HG02588 (cell line): ENCODE results near the gene DMRT1.

ENCODE experiments used
- ATAC-seq: cut with Tn5 transposase; IDR thresholded peaks from one replicate; pipeline ENCODE4 v1.9.1; 2021; ENCODE audit warnings: mild to moderate bottlenecking, moderate library complexity; ENCODE audit not compliant: unreplicated experiment

DMRT1 gene

DNA sequence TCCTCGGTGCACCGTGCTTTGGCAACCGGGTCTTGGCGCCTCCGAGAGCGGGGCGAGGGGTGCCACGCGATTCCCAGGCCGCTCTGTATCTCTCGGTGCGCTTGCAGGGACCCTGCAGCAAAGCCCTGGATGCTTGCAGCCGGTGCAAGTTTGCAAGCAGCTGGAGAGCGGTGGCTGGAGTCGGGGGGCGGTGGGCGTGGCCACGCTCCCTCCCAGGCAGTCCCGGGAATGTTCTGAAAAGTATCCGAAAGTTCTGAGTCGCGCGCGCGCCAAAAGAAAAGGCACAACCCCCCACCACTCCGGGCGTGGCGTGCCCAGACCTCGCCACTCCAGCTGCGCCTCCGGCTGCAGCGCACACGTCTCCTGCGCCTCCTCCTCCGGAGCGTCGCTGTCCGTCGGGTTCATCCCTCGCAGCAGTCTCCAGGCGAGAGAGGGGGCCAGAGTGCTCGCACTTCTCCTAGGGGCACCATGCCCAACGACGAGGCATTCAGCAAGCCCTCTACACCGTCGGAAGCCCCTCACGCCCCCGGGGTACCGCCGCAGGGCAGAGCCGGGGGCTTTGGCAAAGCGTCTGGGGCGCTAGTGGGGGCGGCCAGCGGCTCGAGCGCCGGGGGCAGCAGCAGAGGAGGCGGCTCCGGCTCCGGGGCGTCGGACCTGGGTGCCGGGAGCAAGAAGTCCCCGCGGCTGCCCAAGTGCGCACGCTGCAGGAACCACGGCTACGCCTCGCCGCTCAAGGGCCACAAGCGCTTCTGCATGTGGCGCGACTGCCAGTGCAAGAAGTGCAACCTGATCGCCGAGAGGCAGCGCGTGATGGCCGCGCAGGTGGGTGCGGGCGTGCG lies at the start of gene DMRT1:
DMRT1 (plus strand) TSS at position 327 of the 839 bp plus-strand sequence; CDS start at position 469, 142 bp downstream.
- ATAC-seq: no peak

DNA sequence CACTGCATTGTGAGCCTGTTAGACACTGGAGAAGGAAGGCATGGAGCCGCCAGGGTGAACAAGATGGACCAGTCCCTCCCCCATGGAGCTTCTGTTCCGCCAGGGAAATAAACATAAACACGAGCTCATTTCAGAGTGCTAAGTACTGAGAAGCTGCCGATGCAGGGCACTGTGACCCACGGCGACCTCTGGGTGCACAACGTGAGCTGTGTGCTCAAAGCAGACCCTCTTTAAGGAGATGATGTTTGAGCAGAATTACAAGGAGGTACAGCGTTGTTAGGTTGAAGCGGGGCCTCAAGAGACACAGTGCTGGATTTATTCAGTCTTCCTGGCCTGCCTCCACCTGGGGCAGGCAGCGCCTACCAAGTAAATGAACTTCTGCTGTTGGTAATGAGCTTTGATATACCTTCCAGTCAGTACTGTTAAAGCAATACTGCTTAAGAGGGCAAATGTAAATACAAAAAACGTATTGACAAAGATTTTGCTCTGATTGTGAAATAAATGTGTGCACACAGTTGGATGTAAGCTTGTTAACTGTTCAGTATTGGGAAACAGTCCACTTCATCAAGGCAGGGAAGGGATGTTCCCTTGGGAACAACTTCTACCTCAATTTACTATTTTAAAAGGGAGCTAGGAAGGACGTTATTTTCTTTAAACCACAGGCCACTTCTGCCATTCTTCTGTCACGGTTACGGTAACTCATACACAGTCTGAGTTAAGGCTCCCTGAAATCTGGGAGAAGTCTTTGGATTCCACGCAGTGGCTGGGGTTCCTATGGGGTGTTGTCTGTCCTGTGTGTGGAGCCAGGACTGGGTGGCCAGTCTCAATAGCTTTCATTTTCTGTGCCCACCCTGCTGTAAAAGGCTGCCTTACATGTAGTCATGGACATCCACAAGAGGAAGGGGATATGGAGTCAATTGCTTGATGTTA lies 48.9 kb upstream of the DMRT1 start:
- no peak for ATAC-seq

- ATAC-seq: no peak
Measured at GRCh38 chr9:794386-794785, 47.1 kb upstream of the DMRT1 start.

DNA sequence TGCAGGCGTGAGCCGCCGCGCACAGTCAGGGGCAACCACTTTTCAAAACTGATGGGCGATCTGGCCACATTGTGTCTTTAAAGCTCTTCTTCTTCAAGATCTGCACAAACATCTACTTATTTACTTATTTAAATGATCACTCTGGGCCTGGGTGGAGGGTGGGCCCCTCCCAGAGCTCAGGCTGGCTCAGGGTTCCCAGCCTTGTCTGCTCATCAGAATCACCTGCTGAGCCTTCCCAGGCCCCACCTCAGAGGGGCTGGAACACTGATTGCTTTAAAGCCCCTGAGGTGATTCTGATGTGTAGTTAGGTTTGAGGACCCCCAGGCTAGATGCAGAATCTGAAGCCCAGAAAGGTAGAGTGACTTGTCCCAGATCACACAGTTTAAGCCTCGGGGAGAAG lies 45.6 kb upstream of the DMRT1 start:
- no peak for ATAC-seq

- no peak for ATAC-seq
Measured at GRCh38 chr9:800591-801150, 40.8 kb upstream of the DMRT1 start.

- no peak for ATAC-seq
Measured at GRCh38 chr9:801399-802071, 40.0 kb upstream of the DMRT1 start.

DNA sequence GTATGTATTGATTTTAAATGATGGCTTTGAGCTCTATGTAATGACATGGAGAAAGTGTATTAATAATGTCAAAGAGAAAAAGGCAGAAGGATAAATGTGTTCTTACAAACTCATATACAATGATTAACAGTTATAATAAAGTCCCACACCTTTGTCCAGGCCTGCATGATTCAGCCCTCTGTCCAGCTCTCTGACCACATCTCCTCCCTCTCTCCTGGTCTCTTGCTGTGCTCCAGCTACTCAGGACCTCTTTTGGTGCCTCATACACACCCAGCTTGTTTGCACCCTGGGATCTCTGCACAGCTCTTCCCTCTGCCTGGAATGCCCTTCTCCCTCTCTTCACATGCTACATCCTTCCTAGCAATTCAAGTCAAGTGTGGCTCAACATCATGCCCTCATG lies 37.5 kb upstream of the DMRT1 start:
- no peak for ATAC-seq

- ATAC-seq: no peak
Measured at GRCh38 chr9:805151-805550, 36.3 kb upstream of the DMRT1 start.

- no peak for ATAC-seq
Measured at GRCh38 chr9:806285-807156, 35.0 kb upstream of the DMRT1 start.

- ATAC-seq: no peak
Measured at GRCh38 chr9:811106-811531, 30.4 kb upstream of the DMRT1 start.

GRCh38 chr9:818958-819357 lies 22.5 kb upstream of the DMRT1 start:
- no peak for ATAC-seq

DNA sequence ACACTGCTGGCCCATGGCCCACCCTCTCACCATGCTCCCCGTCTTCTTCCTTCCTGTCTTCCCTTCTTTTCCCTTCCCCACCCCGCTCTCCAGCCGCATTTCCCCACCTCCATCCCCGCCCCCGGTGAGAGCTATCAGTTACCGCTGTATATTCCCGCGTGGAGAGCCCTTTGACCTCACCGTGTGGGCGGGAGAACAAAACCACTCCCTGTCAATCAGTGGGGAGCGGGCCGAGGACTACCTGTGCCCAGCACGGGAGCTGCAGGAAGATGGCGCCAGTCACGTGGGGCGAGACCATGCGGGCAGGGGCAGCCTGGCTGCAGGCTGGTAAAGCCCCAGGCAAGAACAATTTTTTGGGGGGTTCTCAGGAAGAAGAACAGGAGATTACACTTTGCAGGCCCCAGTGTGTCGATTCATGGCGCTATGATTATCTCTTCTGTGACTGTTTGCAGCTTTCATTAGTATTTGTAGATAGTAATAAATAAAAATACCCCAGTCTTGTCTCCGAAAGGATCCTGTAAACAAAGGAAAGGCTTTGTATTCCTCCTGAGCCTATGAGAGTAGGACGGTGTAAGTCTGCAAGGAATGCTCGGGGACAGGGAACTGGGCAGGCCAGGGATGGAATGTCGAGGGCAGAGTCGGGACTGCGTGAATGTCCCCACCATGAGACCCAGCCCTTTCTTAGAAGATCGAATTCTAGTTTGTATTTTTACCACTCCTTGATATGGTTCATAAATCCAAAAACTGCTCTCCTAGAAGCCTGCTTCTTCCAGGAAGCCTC lies 14.8 kb upstream of the DMRT1 start:
- no peak for ATAC-seq

GRCh38 chr9:840343-840742 lies 1.2 kb upstream of the DMRT1 start:
- ATAC-seq: no peak

- ATAC-seq: no peak
Measured at GRCh38 chr9:842635-843426, 1.3 kb downstream of the DMRT1 start.

- ATAC-seq: no peak
Measured at GRCh38 chr9:843427-843785, 1.9 kb downstream of the DMRT1 start.

- ATAC-seq: no peak
Measured at GRCh38 chr9:846852-847251, 5.4 kb downstream of the DMRT1 start.

DNA sequence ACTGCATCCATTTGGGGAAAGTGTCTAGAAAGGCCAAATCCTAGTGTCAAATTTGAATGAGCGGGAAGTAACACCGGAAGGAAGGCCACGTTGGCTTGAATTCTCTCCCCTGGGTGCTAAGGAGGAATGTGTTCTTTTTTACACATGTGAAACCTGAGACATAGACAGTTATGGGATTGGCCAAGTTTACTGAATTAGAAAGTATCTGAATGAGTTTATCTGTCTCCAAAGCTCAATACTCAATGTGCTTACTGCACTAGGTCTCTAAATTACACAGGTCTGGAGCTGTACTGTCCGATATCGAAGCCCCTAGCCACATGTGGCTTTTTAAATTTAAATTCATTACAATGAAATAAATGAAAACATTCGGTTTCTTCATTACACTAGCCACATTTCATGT lies 6.0 kb downstream of the DMRT1 start:
- no peak for ATAC-seq

- no peak for ATAC-seq
Measured at GRCh38 chr9:849431-849830, 7.9 kb downstream of the DMRT1 start.
